ENCODE measurements around the gene MBOAT2. TPM values are rescaled to one million over a fixed set of nuclear protein-coding genes. Genes with fewer than 3 reads are reported as not detected.
"Not testable (repeated sequence)": the region's sequence is repeated elsewhere in the genome, so short reads cannot be mapped to it uniquely, and the experiment has no call there.

Gene MBOAT2
- total RNA-seq, 4 donors from 2014 or later, result 20.0 to 83.0 (median 30.3) TPM

GRCh38 chr2:8980096-8980495, 23.4 kb downstream of the MBOAT2 start:
- no peak for DNase-seq
- no peaks in the 10 kb centered on the region for H3K27me3 ChIP-seq
- intact Hi-C loops (cut with DNase I; ENCODE audit: low total_unique reads), result no loop called here
- H3K27ac ChIP-seq, result no peak overlapping the region
- TF ChIP-seq POLR2A (IDR thresholded peaks at IDR 0.05), result no peak
- H3K36me3 ChIP-seq, result no peaks in the 10 kb centered on the region
- no peaks in the 10 kb centered on the region for H3K4me1 ChIP-seq
- H3K9me3 ChIP-seq, result no peaks in the 10 kb centered on the region
- no peak overlapping the region for H3K4me3 ChIP-seq

GRCh38 chr2:8977758-8978157, 25.7 kb downstream of the MBOAT2 start:
- Histone ChIP-seq H3K36me3 (no peaks in the 10 kb centered on the region), H3K4me1 (no peaks in the 10 kb centered on the region), H3K4me3 (no peak overlapping the region), H3K27me3 (no peaks in the 10 kb centered on the region), H3K9me3 (no peaks in the 10 kb centered on the region), H3K27ac (no peak overlapping the region)
- DNase-seq, result no peak
- TF ChIP-seq POLR2A (IDR thresholded peaks at IDR 0.05), result no peak
- TF ChIP-seq CTCF (IDR thresholded peaks at IDR 0.05), result no peak
- intact Hi-C loops (cut with DNase I; ENCODE audit: low total_unique reads), result no loop called here

- Histone ChIP-seq H3K4me3 (no peak overlapping the region), H3K27ac (peak overlapping the region in 1 of 2 donors; percentile 2), H3K4me1 (no peaks in the 10 kb centered on the region), H3K9me3 (no peaks in the 10 kb centered on the region), H3K36me3 (no peaks in the 10 kb centered on the region), H3K27me3 (no peaks in the 10 kb centered on the region)
- no peak for DNase-seq
- TF ChIP-seq CTCF (IDR thresholded peaks at IDR 0.05) (no peak), POLR2A (IDR thresholded peaks at IDR 0.05) (no peak)
- intact Hi-C loops (cut with DNase I; ENCODE audit: low total_unique reads), result no loop called here
These were observed 26.8 kb downstream of the MBOAT2 start for GRCh38 chr2:8976442-8977259.

GRCh38 chr2:8974016-8974415, 29.5 kb downstream of the MBOAT2 start:
- H3K4me1 ChIP-seq, result no peaks in the 10 kb centered on the region
- no peak overlapping the region for H3K27ac ChIP-seq
- no peaks in the 10 kb centered on the region for H3K9me3 ChIP-seq
- no peaks in the 10 kb centered on the region for H3K27me3 ChIP-seq
- TF ChIP-seq POLR2A (IDR thresholded peaks at IDR 0.05), result no peak
- TF ChIP-seq CTCF (IDR thresholded peaks at IDR 0.05), result no peak
- no peak for DNase-seq
- no peaks in the 10 kb centered on the region for H3K36me3 ChIP-seq
- no peak overlapping the region for H3K4me3 ChIP-seq
- intact Hi-C loops (cut with DNase I; ENCODE audit: low total_unique reads), result no loop called here

- intact Hi-C loops (cut with DNase I; ENCODE audit: low total_unique reads); DNase-seq; H3K36me3 ChIP-seq; H3K4me1 ChIP-seq; H3K4me3 ChIP-seq; H3K27ac ChIP-seq; H3K27me3 ChIP-seq; H3K9me3 ChIP-seq: not testable (repeated sequence)
These were observed 30.5 kb downstream of the MBOAT2 start for GRCh38 chr2:8973017-8973416.

- H3K4me1 ChIP-seq; DNase-seq; H3K9me3 ChIP-seq; H3K36me3 ChIP-seq; H3K27me3 ChIP-seq; H3K4me3 ChIP-seq; H3K27ac ChIP-seq; intact Hi-C loops (cut with DNase I; ENCODE audit: low total_unique reads): not testable (repeated sequence)
These were observed 30.9 kb downstream of the MBOAT2 start for GRCh38 chr2:8972535-8972934.

- H3K27me3 ChIP-seq; H3K36me3 ChIP-seq; H3K4me3 ChIP-seq; intact Hi-C loops (cut with DNase I; ENCODE audit: low total_unique reads); DNase-seq; H3K4me1 ChIP-seq; H3K27ac ChIP-seq; H3K9me3 ChIP-seq: not testable (repeated sequence)
These were observed 34.1 kb downstream of the MBOAT2 start for GRCh38 chr2:8969348-8969747.
